ENCODE measurements around the gene ERAL1. TPM values are rescaled to one million over a fixed set of nuclear protein-coding genes. Genes with fewer than 3 reads are reported as not detected.

ERAL1 gene
- total and polyA plus RNA-seq, 2 of the 13 experiments (the other 11 are each of a cell fraction or from before 2014, with no cell fraction given): 46.9 to 72.2 TPM

DNA sequence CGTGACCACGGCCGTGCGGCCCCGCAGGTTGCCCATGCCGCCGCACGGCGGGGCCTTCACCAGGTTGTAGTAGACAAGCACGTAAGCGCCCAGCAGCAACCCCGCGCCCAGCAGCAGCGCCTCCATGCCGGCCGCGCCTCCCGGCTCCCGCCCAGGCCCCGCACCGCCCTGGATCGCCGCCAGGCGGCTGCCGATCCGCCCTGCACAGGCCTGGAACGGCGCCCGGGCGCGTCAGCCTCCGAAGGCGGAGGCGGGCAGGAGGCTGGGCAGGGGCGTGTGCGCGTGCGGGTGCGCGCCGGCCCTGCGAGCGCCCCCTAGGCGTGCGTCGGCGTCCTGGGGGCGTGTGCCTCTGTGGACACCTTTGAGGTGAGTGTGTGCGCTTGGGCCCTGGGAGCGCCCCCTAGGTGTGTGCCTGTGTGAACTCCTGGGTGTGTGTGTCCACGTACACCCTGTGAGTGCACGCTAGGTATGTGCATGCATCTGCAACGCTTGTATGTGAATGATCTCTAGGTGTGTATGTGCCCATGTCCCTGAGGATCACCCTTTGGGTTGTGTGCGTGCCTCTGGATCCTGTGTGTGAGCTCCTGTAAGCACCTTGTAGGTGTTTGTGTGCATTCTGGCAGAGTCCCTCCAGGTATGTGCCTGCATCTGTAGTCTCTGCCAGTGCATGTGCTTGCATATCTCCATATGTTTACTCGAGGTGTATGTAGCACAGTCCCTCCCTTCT is 48.2 kb downstream of the ERAL1 start, which contains the start of gene DHRS13 (continued):
- TF ChIP-seq, protein P1, sequence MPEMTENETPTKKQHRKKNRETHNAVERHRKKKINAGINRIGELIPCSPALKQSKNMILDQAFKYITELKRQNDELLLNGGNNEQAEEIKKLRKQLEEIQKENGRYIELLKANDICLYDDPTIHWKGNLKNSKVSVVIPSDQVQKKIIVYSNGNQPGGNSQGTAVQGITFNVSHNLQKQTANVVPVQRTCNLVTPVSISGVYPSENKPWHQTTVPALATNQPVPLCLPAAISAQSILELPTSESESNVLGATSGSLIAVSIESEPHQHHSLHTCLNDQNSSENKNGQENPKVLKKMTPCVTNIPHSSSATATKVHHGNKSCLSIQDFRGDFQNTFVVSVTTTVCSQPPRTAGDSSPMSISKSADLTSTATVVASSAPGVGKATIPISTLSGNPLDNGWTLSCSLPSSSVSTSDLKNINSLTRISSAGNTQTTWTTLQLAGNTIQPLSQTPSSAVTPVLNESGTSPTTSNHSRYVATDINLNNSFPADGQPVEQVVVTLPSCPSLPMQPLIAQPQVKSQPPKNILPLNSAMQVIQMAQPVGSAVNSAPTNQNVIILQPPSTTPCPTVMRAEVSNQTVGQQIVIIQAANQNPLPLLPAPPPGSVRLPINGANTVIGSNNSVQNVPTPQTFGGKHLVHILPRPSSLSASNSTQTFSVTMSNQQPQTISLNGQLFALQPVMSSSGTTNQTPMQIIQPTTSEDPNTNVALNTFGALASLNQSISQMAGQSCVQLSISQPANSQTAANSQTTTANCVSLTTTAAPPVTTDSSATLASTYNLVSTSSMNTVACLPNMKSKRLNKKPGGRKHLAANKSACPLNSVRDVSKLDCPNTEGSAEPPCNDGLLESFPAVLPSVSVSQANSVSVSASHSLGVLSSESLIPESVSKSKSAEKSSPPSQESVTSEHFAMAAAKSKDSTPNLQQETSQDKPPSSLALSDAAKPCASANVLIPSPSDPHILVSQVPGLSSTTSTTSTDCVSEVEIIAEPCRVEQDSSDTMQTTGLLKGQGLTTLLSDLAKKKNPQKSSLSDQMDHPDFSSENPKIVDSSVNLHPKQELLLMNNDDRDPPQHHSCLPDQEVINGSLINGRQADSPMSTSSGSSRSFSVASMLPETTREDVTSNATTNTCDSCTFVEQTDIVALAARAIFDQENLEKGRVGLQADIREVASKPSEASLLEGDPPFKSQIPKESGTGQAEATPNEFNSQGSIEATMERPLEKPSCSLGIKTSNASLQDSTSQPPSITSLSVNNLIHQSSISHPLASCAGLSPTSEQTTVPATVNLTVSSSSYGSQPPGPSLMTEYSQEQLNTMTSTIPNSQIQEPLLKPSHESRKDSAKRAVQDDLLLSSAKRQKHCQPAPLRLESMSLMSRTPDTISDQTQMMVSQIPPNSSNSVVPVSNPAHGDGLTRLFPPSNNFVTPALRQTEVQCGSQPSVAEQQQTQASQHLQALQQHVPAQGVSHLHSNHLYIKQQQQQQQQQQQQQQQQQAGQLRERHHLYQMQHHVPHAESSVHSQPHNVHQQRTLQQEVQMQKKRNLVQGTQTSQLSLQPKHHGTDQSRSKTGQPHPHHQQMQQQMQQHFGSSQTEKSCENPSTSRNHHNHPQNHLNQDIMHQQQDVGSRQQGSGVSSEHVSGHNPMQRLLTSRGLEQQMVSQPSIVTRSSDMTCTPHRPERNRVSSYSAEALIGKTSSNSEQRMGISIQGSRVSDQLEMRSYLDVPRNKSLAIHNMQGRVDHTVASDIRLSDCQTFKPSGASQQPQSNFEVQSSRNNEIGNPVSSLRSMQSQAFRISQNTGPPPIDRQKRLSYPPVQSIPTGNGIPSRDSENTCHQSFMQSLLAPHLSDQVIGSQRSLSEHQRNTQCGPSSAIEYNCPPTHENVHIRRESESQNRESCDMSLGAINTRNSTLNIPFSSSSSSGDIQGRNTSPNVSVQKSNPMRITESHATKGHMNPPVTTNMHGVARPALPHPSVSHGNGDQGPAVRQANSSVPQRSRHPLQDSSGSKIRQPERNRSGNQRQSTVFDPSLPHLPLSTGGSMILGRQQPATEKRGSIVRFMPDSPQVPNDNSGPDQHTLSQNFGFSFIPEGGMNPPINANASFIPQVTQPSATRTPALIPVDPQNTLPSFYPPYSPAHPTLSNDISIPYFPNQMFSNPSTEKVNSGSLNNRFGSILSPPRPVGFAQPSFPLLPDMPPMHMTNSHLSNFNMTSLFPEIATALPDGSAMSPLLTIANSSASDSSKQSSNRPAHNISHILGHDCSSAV (CRISPR knock-in tag; IDR thresholded peaks at IDR 0.05; ENCODE audit: borderline replicate concordance): no peak
- peak; percentile 45; the same call in 1 of the 2 replicates for TF ChIP-seq SIN3B (IDR thresholded peaks at IDR 0.05; ENCODE audit: low read length)
- 0 out of 2 replicates have a peak, but pooled peaks have one; percentile 19 for TF ChIP-seq ZNF652 (CRISPR knock-in tag; IDR thresholded peaks at IDR 0.05; ENCODE audit: borderline replicate concordance, low read depth)
- TF ChIP-seq, protein P2, sequence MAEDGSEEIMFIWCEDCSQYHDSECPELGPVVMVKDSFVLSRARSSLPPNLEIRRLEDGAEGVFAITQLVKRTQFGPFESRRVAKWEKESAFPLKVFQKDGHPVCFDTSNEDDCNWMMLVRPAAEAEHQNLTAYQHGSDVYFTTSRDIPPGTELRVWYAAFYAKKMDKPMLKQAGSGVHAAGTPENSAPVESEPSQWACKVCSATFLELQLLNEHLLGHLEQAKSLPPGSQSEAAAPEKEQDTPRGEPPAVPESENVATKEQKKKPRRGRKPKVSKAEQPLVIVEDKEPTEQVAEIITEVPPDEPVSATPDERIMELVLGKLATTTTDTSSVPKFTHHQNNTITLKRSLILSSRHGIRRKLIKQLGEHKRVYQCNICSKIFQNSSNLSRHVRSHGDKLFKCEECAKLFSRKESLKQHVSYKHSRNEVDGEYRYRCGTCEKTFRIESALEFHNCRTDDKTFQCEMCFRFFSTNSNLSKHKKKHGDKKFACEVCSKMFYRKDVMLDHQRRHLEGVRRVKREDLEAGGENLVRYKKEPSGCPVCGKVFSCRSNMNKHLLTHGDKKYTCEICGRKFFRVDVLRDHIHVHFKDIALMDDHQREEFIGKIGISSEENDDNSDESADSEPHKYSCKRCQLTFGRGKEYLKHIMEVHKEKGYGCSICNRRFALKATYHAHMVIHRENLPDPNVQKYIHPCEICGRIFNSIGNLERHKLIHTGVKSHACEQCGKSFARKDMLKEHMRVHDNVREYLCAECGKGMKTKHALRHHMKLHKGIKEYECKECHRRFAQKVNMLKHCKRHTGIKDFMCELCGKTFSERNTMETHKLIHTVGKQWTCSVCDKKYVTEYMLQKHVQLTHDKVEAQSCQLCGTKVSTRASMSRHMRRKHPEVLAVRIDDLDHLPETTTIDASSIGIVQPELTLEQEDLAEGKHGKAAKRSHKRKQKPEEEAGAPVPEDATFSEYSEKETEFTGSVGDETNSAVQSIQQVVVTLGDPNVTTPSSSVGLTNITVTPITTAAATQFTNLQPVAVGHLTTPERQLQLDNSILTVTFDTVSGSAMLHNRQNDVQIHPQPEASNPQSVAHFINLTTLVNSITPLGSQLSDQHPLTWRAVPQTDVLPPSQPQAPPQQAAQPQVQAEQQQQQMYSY (CRISPR knock-in tag; IDR thresholded peaks at IDR 0.05): no peak
- TF ChIP-seq, protein P3, sequence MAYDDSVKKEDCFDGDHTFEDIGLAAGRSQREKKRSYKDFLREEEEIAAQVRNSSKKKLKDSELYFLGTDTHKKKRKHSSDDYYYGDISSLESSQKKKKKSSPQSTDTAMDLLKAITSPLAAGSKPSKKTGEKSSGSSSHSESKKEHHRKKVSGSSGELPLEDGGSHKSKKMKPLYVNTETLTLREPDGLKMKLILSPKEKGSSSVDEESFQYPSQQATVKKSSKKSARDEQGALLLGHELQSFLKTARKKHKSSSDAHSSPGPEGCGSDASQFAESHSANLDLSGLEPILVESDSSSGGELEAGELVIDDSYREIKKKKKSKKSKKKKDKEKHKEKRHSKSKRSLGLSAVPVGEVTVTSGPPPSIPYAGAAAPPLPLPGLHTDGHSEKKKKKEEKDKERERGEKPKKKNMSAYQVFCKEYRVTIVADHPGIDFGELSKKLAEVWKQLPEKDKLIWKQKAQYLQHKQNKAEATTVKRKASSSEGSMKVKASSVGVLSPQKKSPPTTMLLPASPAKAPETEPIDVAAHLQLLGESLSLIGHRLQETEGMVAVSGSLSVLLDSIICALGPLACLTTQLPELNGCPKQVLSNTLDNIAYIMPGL (CRISPR knock-in tag; IDR thresholded peaks at IDR 0.05; ENCODE audit: borderline replicate concordance in 1 of 2, low read depth in 1 of 2): peak; percentile 99 to 100
- TF ChIP-seq, protein P4, sequence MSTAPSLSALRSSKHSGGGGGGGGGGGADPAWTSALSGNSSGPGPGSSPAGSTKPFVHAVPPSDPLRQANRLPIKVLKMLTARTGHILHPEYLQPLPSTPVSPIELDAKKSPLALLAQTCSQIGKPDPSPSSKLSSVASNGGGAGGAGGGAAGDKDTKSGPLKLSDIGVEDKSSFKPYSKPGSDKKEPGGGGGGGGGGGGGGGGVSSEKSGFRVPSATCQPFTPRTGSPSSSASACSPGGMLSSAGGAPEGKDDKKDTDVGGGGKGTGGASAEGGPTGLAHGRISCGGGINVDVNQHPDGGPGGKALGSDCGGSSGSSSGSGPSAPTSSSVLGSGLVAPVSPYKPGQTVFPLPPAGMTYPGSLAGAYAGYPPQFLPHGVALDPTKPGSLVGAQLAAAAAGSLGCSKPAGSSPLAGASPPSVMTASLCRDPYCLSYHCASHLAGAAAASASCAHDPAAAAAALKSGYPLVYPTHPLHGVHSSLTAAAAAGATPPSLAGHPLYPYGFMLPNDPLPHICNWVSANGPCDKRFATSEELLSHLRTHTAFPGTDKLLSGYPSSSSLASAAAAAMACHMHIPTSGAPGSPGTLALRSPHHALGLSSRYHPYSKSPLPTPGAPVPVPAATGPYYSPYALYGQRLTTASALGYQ (CRISPR knock-in tag; IDR thresholded peaks at IDR 0.05): 0 out of 2 replicates have a peak, but pooled peaks have one; percentile 31
- no peak for TF ChIP-seq SP1 (IDR thresholded peaks at IDR 0.05)
- TF ChIP-seq SP1 (CRISPR knock-in tag; IDR thresholded peaks at IDR 0.05): peak; percentile 86

Data from HepG2 (cell line).